SK-N-SH (cell line): ENCODE results near the gene RCN1.

Experiments
- EP300 ChIP-seq, 2 experiments: IDR thresholded peaks; 2 replicates each; pipeline versions ENCODE4 v1.4.0 to v1.6.1; 2012; ENCODE audit warnings: borderline replicate concordance in 1 of 2, low read depth in 1 of 2, low read length in 1 of 2
- GABPA ChIP-seq: IDR thresholded peaks from 2 replicates; pipeline ENCODE4 v1.4.0; 2012; ENCODE audit warnings: low read depth, mild to moderate bottlenecking
- GATA2 ChIP-seq: sonication (generic); formaldehyde crosslinking; IDR thresholded peaks from 2 replicates; pipeline ENCODE4 v1.5.0; 2020; ENCODE audit warnings: mild to moderate bottlenecking, missing genetic modification reagents
- JUND ChIP-seq: IDR thresholded peaks from 2 replicates; pipeline ENCODE4 v1.4.0; 2012
- RAD21 ChIP-seq: IDR thresholded peaks from 2 replicates; pipeline ENCODE4 v1.6.1; 2012; ENCODE audit warnings: mild to moderate bottlenecking, low read length
- TEAD4 ChIP-seq: IDR thresholded peaks from 2 replicates; pipeline ENCODE4 v1.4.0; 2012; ENCODE audit warnings: mild to moderate bottlenecking, borderline replicate concordance; ENCODE audit not compliant: insufficient read depth
- TF ChIP-seq, protein P1 (sequence below): fragments of 200-600 bp; sonication (generic); IDR thresholded peaks from 2 replicates; pipeline ENCODE4 v1.6.1; 2017; ENCODE audit warnings: antibody characterized with exemption, mild to moderate bottlenecking, moderate library complexity
- TF ChIP-seq, protein P2 (sequence below): IDR thresholded peaks from 2 replicates; pipeline ENCODE4 v1.4.0; 2012; ENCODE audit warnings: low read depth, borderline replicate concordance
- TF ChIP-seq, protein P3 (sequence below): IDR thresholded peaks from 2 replicates; pipeline ENCODE4 v1.6.1; 2012; ENCODE audit warnings: mild to moderate bottlenecking, low read depth, low read length, moderate library complexity

DNA sequence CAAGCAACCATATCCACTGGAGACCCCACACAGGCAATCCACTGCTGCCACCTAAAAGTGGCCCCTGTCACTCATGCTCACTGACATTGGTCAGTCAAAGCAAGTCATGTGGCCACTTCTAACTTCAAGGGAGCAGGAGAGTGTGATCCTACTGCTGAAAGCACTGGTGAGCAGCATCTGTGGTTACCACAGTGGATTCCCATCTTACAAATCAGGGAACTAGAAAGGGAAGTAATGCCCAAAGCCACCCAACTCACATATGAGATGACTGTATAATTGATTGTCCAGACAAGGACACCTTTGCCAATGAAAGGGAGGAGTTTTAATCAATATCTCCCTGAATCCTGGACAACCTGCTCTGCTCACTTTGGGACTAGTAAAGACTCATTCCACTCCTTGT is 17.7 kb downstream of the RCN1 start:
- TF ChIP-seq, protein P1, sequence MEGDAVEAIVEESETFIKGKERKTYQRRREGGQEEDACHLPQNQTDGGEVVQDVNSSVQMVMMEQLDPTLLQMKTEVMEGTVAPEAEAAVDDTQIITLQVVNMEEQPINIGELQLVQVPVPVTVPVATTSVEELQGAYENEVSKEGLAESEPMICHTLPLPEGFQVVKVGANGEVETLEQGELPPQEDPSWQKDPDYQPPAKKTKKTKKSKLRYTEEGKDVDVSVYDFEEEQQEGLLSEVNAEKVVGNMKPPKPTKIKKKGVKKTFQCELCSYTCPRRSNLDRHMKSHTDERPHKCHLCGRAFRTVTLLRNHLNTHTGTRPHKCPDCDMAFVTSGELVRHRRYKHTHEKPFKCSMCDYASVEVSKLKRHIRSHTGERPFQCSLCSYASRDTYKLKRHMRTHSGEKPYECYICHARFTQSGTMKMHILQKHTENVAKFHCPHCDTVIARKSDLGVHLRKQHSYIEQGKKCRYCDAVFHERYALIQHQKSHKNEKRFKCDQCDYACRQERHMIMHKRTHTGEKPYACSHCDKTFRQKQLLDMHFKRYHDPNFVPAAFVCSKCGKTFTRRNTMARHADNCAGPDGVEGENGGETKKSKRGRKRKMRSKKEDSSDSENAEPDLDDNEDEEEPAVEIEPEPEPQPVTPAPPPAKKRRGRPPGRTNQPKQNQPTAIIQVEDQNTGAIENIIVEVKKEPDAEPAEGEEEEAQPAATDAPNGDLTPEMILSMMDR, result no peak
- TF ChIP-seq RAD21, result no peak
- TF ChIP-seq GATA2 (CRISPR knock-in tag), result no peak
- TF ChIP-seq EP300 (IDR thresholded peaks at IDR 0.05; ENCODE audit: borderline replicate concordance in 1 of 2, low read depth in 1 of 2, low read length in 1 of 2), result no peak
- TF ChIP-seq, protein P2, sequence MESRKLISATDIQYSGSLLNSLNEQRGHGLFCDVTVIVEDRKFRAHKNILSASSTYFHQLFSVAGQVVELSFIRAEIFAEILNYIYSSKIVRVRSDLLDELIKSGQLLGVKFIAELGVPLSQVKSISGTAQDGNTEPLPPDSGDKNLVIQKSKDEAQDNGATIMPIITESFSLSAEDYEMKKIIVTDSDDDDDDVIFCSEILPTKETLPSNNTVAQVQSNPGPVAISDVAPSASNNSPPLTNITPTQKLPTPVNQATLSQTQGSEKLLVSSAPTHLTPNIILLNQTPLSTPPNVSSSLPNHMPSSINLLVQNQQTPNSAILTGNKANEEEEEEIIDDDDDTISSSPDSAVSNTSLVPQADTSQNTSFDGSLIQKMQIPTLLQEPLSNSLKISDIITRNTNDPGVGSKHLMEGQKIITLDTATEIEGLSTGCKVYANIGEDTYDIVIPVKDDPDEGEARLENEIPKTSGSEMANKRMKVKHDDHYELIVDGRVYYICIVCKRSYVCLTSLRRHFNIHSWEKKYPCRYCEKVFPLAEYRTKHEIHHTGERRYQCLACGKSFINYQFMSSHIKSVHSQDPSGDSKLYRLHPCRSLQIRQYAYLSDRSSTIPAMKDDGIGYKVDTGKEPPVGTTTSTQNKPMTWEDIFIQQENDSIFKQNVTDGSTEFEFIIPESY, result no peak
- TF ChIP-seq, protein P3, sequence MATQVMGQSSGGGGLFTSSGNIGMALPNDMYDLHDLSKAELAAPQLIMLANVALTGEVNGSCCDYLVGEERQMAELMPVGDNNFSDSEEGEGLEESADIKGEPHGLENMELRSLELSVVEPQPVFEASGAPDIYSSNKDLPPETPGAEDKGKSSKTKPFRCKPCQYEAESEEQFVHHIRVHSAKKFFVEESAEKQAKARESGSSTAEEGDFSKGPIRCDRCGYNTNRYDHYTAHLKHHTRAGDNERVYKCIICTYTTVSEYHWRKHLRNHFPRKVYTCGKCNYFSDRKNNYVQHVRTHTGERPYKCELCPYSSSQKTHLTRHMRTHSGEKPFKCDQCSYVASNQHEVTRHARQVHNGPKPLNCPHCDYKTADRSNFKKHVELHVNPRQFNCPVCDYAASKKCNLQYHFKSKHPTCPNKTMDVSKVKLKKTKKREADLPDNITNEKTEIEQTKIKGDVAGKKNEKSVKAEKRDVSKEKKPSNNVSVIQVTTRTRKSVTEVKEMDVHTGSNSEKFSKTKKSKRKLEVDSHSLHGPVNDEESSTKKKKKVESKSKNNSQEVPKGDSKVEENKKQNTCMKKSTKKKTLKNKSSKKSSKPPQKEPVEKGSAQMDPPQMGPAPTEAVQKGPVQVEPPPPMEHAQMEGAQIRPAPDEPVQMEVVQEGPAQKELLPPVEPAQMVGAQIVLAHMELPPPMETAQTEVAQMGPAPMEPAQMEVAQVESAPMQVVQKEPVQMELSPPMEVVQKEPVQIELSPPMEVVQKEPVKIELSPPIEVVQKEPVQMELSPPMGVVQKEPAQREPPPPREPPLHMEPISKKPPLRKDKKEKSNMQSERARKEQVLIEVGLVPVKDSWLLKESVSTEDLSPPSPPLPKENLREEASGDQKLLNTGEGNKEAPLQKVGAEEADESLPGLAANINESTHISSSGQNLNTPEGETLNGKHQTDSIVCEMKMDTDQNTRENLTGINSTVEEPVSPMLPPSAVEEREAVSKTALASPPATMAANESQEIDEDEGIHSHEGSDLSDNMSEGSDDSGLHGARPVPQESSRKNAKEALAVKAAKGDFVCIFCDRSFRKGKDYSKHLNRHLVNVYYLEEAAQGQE, result no peak
- no peak for TF ChIP-seq TEAD4
- TF ChIP-seq JUND, result no peak
- no peak for TF ChIP-seq GABPA
